GM12878 (cell line): Measurements from ENCODE around the gene LSM10. TPM values are rescaled to one million over a fixed set of nuclear protein-coding genes. Genes with fewer than 3 reads are reported as not detected.

ENCODE experiments used
- ATAC-seq: fragments of 200-7000 bp; cut with Tn5 transposase; 3 replicates; pipeline ENCODE4 v1.9.1; 2020; ENCODE audit warnings: mild to moderate bottlenecking, moderate library complexity
- BruUV-seq: library from RNA; stranded (reverse); fragments of 400-500 nt; replicated peaks from 2 replicates; lab custom pipeline; 2021; lab: Mats Ljungman, UMichigan
- CTCF ChIA-PET: fragments of 300-600 bp; sonication (Branson Sonifier 250); formaldehyde crosslinking; extraction: SDS; loops from one replicate; lab custom pipeline; 2021; ENCODE audit warnings: inconsistent platforms; lab: Yijun Ruan, JAX
- POLR2A ChIA-PET: fragments of 350-600 bp; formaldehyde crosslinking; extraction: SDS; loops from one replicate; lab custom pipeline; 2021; ENCODE audit warnings: inconsistent platforms; lab: Charles Lee
- RAD21 ChIA-PET: fragments of 300-600 bp; sonication (Branson Sonifier 250); formaldehyde crosslinking; loops from one replicate; lab custom pipeline; 2023; ENCODE audit warnings: antibody characterized with exemption; ENCODE audit not compliant: unreplicated experiment; lab: Charles Lee
- SMC1A ChIA-PET: fragments of 300-600 bp; sonication (Branson Sonifier 250); formaldehyde crosslinking; loops from one replicate; lab custom pipeline; 2023; ENCODE audit not compliant: unreplicated experiment, uncharacterized antibody; lab: Charles Lee
- DNase-seq: peaks from one replicate; pipeline ENCODE4 v3.0.0-alpha.2; 2011; ENCODE audit warnings: low read depth, low spot score
- FAIRE-seq: peaks from 3 replicates; lab custom pipeline; 2011; peaks lifted over from hg19 to GRCh38; lab: Jason Lieb, UNC
- H2AFZ ChIP-seq: 2 replicates; pipeline ENCODE4 v1.6.0; 2011; ENCODE audit warnings: low read depth, low read length, control low read depth; ENCODE audit not compliant: control insufficient read depth
- H3K27ac ChIP-seq: 2 replicates; pipeline ENCODE4 v1.5.1; 2011; ENCODE audit warnings: control low read depth; ENCODE audit not compliant: control insufficient read depth, insufficient read depth
- H3K27me3 ChIP-seq, 2 experiments: replicated peaks in 1 of 2; 2 replicates each; pipeline versions ENCODE4 v1.6.0 to v1.6.1; 2011; ENCODE audit warnings: low read length in 1 of 2; ENCODE audit not compliant: control insufficient read depth in 2 of 2, insufficient read depth in 2 of 2
- H3K36me3 ChIP-seq, 2 experiments: 2 replicates each; pipeline ENCODE4 v1.5.1; 2011; ENCODE audit warnings: low read length in 1 of 2; ENCODE audit not compliant: control insufficient read depth in 2 of 2, insufficient read depth in 2 of 2
- H3K4me1 ChIP-seq: 2 replicates; pipeline ENCODE4 v1.6.1; 2011; ENCODE audit warnings: mild to moderate bottlenecking, low read length, moderate library complexity, mixed read lengths; ENCODE audit not compliant: control insufficient read depth, insufficient read depth
- H3K4me2 ChIP-seq: 2 replicates; pipeline ENCODE4 v1.6.0; 2011; ENCODE audit warnings: control low read depth; ENCODE audit not compliant: control insufficient read depth, insufficient read depth
- H3K4me3 ChIP-seq: fragments of 200-600 bp; sonication (generic); 2 replicates; pipeline ENCODE4 v1.5.1; 2016
- H3K79me2 ChIP-seq: 2 replicates; pipeline ENCODE4 v1.6.0; 2011; ENCODE audit warnings: low read length; ENCODE audit not compliant: control insufficient read depth, insufficient read depth
- H3K9ac ChIP-seq: 2 replicates; pipeline ENCODE4 v1.8.0; 2011; ENCODE audit warnings: low read length, control low read depth, mixed read lengths; ENCODE audit not compliant: control insufficient read depth, insufficient read depth
- H3K9me3 ChIP-seq: replicated peaks from 3 replicates; pipeline ENCODE4 v1.5.1; 2011; ENCODE audit warnings: mild to moderate bottlenecking, low read length; ENCODE audit not compliant: control insufficient read depth, insufficient read depth
- H4K20me1 ChIP-seq: 2 replicates; pipeline ENCODE4 v1.6.0; 2011; ENCODE audit not compliant: control insufficient read depth, insufficient read depth
- CHD1 ChIP-seq: IDR thresholded peaks from 2 replicates; pipeline ENCODE4 v1.6.1; 2012; ENCODE audit warnings: low read depth, low read length, improper control_type of control experiment
- CREB1 ChIP-seq: IDR thresholded peaks from 2 replicates; pipeline ENCODE4 v1.6.1; 2012; ENCODE audit warnings: low read depth, mild to moderate bottlenecking, inconsistent platforms
- HDAC6 ChIP-seq: fragments of 200-600 bp; sonication (generic); IDR thresholded peaks from one replicate; pipeline ENCODE4 v1.8.0; 2017; ENCODE audit warnings: antibody characterized with exemption; ENCODE audit not compliant: unreplicated experiment
- KDM1A ChIP-seq: fragments of 200-600 bp; sonication (generic); IDR thresholded peaks from 2 replicates; pipeline ENCODE4 v1.6.1; 2016; ENCODE audit warnings: borderline replicate concordance
- KLF5 ChIP-seq: fragments of 450-650 bp; IDR thresholded peaks from 2 replicates; pipeline ENCODE4 v1.6.1; 2014; ENCODE audit warnings: mild to moderate bottlenecking; ENCODE audit not compliant: partially characterized antibody
- NBN ChIP-seq: fragments of 450-650 bp; IDR thresholded peaks from 2 replicates; pipeline ENCODE4 v1.6.1; 2016
- NFXL1 ChIP-seq: fragments of 450-650 bp; IDR thresholded peaks from 2 replicates; pipeline ENCODE4 v1.6.1; 2017; ENCODE audit warnings: antibody characterized with exemption, mild to moderate bottlenecking, borderline replicate concordance
- NFYA ChIP-seq: IDR thresholded peaks from 2 replicates; pipeline ENCODE4 v1.6.1; 2011; ENCODE audit warnings: low read depth, mild to moderate bottlenecking, low read length, improper control_type of control experiment, borderline replicate concordance
- NRF1 ChIP-seq: conservative IDR thresholded peaks from 2 replicates; pipeline ENCODE4 v1.6.1; 2011; ENCODE audit warnings: mild to moderate bottlenecking, low read depth, low read length, improper control_type of control experiment
- POLR2AphosphoS2 ChIP-seq: IDR thresholded peaks from 2 replicates; pipeline ENCODE4 v1.6.1; 2011; ENCODE audit warnings: low read depth, mild to moderate bottlenecking, low read length, improper control_type of control experiment, moderate library complexity
- RAD21 ChIP-seq: IDR thresholded peaks from 2 replicates; pipeline ENCODE4 v1.6.1; 2011; ENCODE audit warnings: mild to moderate bottlenecking, low read depth, low read length, moderate library complexity; ENCODE audit not compliant: insufficient read depth
- SMAD1 ChIP-seq: fragments of 450-650 bp; IDR thresholded peaks from 2 replicates; pipeline ENCODE4 v1.6.1; 2018; ENCODE audit warnings: mild to moderate bottlenecking, low read depth; ENCODE audit not compliant: partially characterized antibody
- SRF ChIP-seq, 2 experiments: IDR thresholded peaks; 2 replicates each; pipeline ENCODE4 v1.6.1; 2011; ENCODE audit warnings: low read depth in 2 of 2, low read length in 2 of 2, mild to moderate bottlenecking in 1 of 2, moderate library complexity in 1 of 2
- YBX1 ChIP-seq: fragments of 450-650 bp; IDR thresholded peaks from 2 replicates; pipeline ENCODE4 v1.6.1; 2016; ENCODE audit warnings: antibody characterized with exemption
- ZNF207 ChIP-seq: fragments of 450-650 bp; IDR thresholded peaks from 2 replicates; pipeline ENCODE4 v1.6.1; 2014; ENCODE audit warnings: antibody characterized with exemption, mild to moderate bottlenecking, borderline replicate concordance
- WGBS: methylation state at CpG from one replicate; pipeline ENCODE4 v1.1.6; 2016; ENCODE audit warnings: low lambda C conversion rate; ENCODE audit not compliant: insufficient replicate concordance, insufficient coverage; ENCODE audit errors: missing lambda C conversion rate; 5-methylcytosine and 5-hydroxymethylcytosine counted together
- in situ Hi-C: fragments of 300-500 bp; cut with MboI; formaldehyde crosslinking; loops from 9 replicates; pipeline ENCODE4 v1.14.3; 2018; ENCODE audit warnings: mixed read lengths
- intact Hi-C: fragments of 100-400 bp; cut with micrococcal nuclease; formaldehyde crosslinking; loops from one replicate; pipeline ENCODE4 v1.14.2; 2022; ENCODE audit not compliant: unreplicated experiment
- polyA plus RNA-seq, 11 experiments: library from polyadenylated mRNA; depleted of rRNA in 4 of 11; unstranded in 6 of 11; stranded (reverse) in 5 of 11; fragments of >200 nt; fragmentation: Nextera tagmentation in 4 of 11; fragmentation: Illumina TruSeq in 1 of 11; extraction: Ambion mirVana in 4 of 11; extraction: Trizol in 1 of 11; gene quantifications; 1 replicate in 1 of 11; 2 replicates in 10 of 11; pipeline versions ENCODE4 v1.2.1 to v1.2.3, GENCODE V29; 2011 to 2016; ENCODE audit warnings: inconsistent platforms in 2 of 11, missing spikeins in 2 of 11, low read depth in 1 of 11
- total RNA-seq, 4 experiments: library from RNA; depleted of rRNA in 3 of 4; stranded (reverse); fragments of >200 nt in 3 of 4; fragmentation: Illumina TruSeq in 1 of 4; extraction: Trizol in 1 of 4; gene quantifications; 2 replicates each; pipeline versions ENCODE4 v1.2.1 to v1.2.3, GENCODE V29; 2013 to 2021

LSM10 gene
- total and polyA plus RNA-seq, 10 of the 15 experiments (the other 5 are each of a cell fraction or from before 2014, with no cell fraction given) = 13.1 to 103 (median 57.5) TPM

DNA sequence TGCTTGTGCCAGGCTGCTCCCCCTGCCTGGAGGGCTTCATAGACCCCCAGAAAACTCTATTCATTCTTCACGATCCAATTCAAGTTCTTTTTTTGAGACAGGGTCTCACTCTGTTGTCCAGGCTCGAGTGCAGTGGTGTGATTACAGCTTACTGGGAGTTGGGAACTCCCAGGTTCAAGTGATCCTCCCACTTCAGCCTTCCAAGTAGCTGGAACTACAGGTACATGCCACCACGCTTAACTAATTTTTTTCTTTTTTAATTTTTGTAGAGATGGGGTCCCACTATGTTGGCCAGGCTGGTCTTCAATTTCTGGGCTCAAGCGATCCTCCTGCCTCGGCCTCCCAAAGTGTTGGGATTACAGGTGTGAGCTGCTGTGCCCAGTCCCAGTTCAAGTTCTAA, 16.3 kb downstream of the LSM10 start:
- Histone ChIP-seq H3K27me3 (no peaks in the 10 kb centered on the region), H3K36me3 (0 out of 4 replicates have a peak, but pooled peaks cover 0 to 7% of the 10 kb centered on the region in 2 experiments), H3K4me2 (peak overlapping the region; percentile 22; the same call in 1 of the 2 replicates), H3K27ac (no peak overlapping the region), H4K20me1 (no peaks in the 10 kb centered on the region), H3K79me2 (peaks cover 65% of the 10 kb centered on the region), H3K9ac (no peak overlapping the region), H3K4me3 (no peak overlapping the region), H2AFZ (no peak overlapping the region), H3K9me3 (no peaks in the 10 kb centered on the region; the same call in 2 of the 3 replicates), H3K4me1 (peaks cover 11% of the 10 kb centered on the region)
- ChIA-PET RAD21 (no interaction called here), SMC1A (interaction anchor here (0.6 to 1.6 kb wide), 3 partner anchors 12 to 40 kb away, joined by 3 to 4 read pairs (median 3); no protein-coding TSS in a partner anchor), CTCF (interaction anchor here (1.0 to 2.8 kb wide), 4 partner anchors 13 to 43 kb away, joined by 3 to 16 read pairs (median 4); partner anchors contain the start of gene LSM10), POLR2A (interaction anchor here (0.6 to 4.4 kb wide), 5 partner anchors 14 to 231 kb away, joined by 3 to 44 read pairs (median 3); partner anchors contain the start of gene LSM10)
- DNase-seq (no peak), FAIRE-seq (no peak), ATAC-seq (no peak)
- intact Hi-C loops (loop anchor here (10.0 kb wide), 2 partner anchors 157 to 227 kb away; partner anchors contain the start of genes MAP7D1 and THRAP3), in situ Hi-C loops (no loop called here)
- WGBS = 85% methylated on average over 5 of the region's 5 CpGs
- TF ChIP-seq KDM1A (no peak), RAD21 (no peak), SRF (IDR thresholded peaks at IDR 0.05; ENCODE audit: low read depth in 2 of 2, low read length in 2 of 2) (no peak), SMAD1 (no peak), NRF1 (no peak), YBX1 (no peak), KLF5 (no peak), CREB1 (no peak), NFYA (no peak), HDAC6 (no peak), NFXL1 (no peak), POLR2AphosphoS2 (no peak), NBN (no peak), ZNF207 (no peak), CHD1 (no peak)
- BruUV-seq = no TSS peak
